ENCODE measurements around the gene DLGAP5. TPM values are rescaled to one million over a fixed set of nuclear protein-coding genes. Genes with fewer than 3 reads are reported as not detected.

The DLGAP5 gene, protein sequence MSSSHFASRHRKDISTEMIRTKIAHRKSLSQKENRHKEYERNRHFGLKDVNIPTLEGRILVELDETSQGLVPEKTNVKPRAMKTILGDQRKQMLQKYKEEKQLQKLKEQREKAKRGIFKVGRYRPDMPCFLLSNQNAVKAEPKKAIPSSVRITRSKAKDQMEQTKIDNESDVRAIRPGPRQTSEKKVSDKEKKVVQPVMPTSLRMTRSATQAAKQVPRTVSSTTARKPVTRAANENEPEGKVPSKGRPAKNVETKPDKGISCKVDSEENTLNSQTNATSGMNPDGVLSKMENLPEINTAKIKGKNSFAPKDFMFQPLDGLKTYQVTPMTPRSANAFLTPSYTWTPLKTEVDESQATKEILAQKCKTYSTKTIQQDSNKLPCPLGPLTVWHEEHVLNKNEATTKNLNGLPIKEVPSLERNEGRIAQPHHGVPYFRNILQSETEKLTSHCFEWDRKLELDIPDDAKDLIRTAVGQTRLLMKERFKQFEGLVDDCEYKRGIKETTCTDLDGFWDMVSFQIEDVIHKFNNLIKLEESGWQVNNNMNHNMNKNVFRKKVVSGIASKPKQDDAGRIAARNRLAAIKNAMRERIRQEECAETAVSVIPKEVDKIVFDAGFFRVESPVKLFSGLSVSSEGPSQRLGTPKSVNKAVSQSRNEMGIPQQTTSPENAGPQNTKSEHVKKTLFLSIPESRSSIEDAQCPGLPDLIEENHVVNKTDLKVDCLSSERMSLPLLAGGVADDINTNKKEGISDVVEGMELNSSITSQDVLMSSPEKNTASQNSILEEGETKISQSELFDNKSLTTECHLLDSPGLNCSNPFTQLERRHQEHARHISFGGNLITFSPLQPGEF
- 63.7 and 74.5 TPM in 2 replicates for total RNA-seq

DNA sequence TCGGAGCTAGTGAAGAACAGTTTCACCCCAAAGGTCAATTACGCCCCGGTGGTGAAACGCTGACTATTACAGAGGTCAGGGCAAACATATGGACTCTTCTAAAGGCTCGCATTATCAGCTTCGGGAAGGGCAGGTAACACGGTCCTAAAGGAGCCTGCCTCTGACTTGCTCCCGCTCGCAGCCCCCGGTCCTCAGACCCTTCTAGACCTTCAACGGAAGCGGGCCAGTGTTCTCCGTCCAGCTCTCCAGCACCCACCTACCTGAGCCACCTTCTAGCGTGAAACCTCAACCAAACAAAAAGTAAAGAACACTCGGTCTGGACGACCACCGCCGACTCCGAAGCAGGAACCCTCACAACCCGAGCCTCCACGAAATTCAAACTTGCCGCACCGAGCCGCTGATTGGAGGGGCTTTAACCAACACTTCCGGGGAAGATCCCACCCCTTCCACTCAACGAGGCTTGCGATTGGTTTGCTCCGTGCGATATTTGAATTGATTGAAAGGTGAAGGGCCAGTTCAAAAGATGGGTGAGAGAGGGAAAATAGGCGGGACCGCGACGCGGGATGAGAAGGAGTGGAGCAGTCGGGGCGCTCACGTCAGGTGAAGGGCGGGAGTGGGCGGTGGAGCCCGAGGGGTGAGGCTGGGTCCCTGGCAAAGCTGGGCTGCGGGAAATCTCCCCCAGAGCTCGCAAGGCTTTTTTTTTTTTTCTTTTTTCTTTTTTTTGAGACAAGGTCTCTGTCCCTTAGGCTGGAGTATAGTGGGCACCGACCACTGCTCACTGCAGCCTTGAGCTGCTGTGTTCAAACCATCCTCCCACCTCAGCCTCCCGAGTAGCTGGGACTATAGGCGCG, at the start of gene DLGAP5:
TSS of gene DLGAP5 (minus strand) at position 383 of the 851 bp plus-strand sequence. CDS start 2,406 bp downstream, outside the sequence.

DNA sequence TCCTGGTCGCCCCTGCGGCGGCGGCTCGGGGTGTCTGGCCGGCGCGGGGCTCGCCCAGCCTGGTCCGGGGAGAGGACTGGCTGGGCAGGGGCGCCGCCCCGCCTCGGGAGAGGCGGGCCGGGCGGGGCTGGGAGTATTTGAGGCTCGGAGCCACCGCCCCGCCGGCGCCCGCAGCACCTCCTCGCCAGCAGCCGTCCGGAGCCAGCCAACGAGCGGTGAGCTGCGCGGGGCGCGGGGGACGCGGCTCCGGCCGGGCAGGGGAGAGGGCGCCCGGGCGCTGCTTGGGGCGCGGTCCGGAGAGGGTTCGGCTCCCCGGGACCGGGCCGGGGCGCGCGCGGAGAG, 62.3 kb downstream of the DLGAP5 start, which contains the start of gene LGALS3:
TSS of gene LGALS3 (plus strand) at position 167 of the 342 bp plus-strand sequence. CDS start 8,122 bp downstream, outside the sequence.

Other genes starting within 250 kb of the DLGAP5 start
- 13.6 and 19.0 TPM in 2 replicates for gene WDHD1, start 164.5 kb downstream of the DLGAP5 start, total RNA-seq
- gene SOCS4, start 164.3 kb downstream of the DLGAP5 start, total RNA-seq = 20.8 and 24.2 TPM in 2 replicates
- 16.7 and 17.2 TPM in 2 replicates for gene MAPK1IP1L, start 139.9 kb downstream of the DLGAP5 start, total RNA-seq
- gene LGALS3, start 62.3 kb downstream of the DLGAP5 start, total RNA-seq = 14.9 and 29.6 TPM in 2 replicates
- 23.1 and 27.4 TPM in 2 replicates for gene FBXO34, start 79.8 kb upstream of the DLGAP5 start, total RNA-seq
- 8.8 and 14.9 TPM in 2 replicates for gene ATG14, start 220.2 kb upstream of the DLGAP5 start, total RNA-seq
- not detected in 2 replicates for gene TBPL2, start 249.0 kb upstream of the DLGAP5 start, total RNA-seq